ENCODE results near the gene ITPR2.

GRCh38 chr12:26610774-26611173 lies 222.2 kb downstream of the ITPR2 start:
- TF ChIP-seq POLR2A (IDR thresholded peaks at IDR 0.05; ENCODE audit: control extremely low read depth in 1 of 2, low read depth in 2 of 2, low read length in 2 of 2) = no peak
- TF ChIP-seq RFX5 (IDR thresholded peaks at IDR 0.05; ENCODE audit: borderline replicate concordance, low read depth, low read length) = no peak
- TF ChIP-seq SP1 (IDR thresholded peaks at IDR 0.05; ENCODE audit: low read depth, low read length) = no peak
- TF ChIP-seq, protein P1, sequence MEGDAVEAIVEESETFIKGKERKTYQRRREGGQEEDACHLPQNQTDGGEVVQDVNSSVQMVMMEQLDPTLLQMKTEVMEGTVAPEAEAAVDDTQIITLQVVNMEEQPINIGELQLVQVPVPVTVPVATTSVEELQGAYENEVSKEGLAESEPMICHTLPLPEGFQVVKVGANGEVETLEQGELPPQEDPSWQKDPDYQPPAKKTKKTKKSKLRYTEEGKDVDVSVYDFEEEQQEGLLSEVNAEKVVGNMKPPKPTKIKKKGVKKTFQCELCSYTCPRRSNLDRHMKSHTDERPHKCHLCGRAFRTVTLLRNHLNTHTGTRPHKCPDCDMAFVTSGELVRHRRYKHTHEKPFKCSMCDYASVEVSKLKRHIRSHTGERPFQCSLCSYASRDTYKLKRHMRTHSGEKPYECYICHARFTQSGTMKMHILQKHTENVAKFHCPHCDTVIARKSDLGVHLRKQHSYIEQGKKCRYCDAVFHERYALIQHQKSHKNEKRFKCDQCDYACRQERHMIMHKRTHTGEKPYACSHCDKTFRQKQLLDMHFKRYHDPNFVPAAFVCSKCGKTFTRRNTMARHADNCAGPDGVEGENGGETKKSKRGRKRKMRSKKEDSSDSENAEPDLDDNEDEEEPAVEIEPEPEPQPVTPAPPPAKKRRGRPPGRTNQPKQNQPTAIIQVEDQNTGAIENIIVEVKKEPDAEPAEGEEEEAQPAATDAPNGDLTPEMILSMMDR (IDR thresholded peaks at IDR 0.05; ENCODE audit: control extremely low read depth in 1 of 3, insufficient read depth in 1 of 3, low read depth in 1 of 3, low read length in 3 of 3) = no peak
- no peak for TF ChIP-seq BACH1 (IDR thresholded peaks at IDR 0.05; ENCODE audit: low read length)
- no peak for TF ChIP-seq EP300 (IDR thresholded peaks at IDR 0.05; ENCODE audit: borderline replicate concordance in 1 of 2, low read depth in 2 of 2, low read length in 2 of 2)
- no peak for TF ChIP-seq GABPA (IDR thresholded peaks at IDR 0.05; ENCODE audit: borderline replicate concordance, insufficient read depth, low read length)
- TF ChIP-seq SUZ12 (IDR thresholded peaks at IDR 0.05; ENCODE audit: low read length) = no peak
